HG02610 (cell line): ENCODE results near the gene E2F6.
"Not testable (repeated sequence)": the region's sequence is repeated elsewhere in the genome, so short reads cannot be mapped to it uniquely, and the experiment has no call there.

Experiments used
- ATAC-seq: cut with Tn5 transposase; IDR thresholded peaks from one replicate; pipeline ENCODE4 v1.9.1; 2021; ENCODE audit warnings: mild to moderate bottlenecking, moderate library complexity; ENCODE audit not compliant: unreplicated experiment

The E2F6 gene

DNA sequence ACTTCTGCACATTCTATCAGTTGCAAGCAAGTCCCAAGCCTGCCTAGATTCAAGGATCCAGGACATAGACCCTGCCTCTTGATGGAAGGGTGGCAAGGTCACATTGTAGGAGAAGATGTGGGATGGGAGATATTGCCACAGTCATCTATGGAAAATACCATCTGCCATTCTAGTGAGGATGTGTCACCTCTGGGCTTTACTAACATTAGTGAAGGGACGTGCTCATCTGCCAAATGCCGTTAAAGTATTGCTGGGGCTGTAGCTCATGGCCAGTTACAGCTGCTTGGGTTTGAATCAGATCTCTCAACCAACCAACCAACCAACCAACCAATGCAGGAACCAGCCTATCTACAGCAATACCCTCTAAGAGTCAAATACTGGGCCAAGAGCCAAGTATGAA is 49.0 kb downstream of the E2F6 start:
- ATAC-seq: no peak

DNA sequence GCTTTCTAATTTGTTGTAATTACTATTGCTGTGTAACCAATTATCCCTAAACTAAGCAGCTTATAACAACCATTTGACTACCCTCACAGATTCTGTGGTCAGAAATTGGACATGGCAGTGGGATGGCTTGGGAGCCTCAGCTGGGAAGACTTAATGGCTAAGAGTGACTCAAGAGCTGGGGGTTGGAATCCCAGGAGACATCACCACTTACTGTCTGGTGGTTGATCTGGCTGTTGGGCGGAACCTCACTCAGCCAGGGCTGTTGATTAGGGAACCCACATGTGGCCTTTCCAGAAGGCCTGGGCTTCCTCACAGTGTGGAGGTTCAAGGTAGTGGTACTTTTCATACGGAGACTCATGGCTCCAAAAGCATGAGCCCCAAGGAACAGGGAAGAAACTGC is 49.8 kb downstream of the E2F6 start:
- ATAC-seq: no peak

DNA sequence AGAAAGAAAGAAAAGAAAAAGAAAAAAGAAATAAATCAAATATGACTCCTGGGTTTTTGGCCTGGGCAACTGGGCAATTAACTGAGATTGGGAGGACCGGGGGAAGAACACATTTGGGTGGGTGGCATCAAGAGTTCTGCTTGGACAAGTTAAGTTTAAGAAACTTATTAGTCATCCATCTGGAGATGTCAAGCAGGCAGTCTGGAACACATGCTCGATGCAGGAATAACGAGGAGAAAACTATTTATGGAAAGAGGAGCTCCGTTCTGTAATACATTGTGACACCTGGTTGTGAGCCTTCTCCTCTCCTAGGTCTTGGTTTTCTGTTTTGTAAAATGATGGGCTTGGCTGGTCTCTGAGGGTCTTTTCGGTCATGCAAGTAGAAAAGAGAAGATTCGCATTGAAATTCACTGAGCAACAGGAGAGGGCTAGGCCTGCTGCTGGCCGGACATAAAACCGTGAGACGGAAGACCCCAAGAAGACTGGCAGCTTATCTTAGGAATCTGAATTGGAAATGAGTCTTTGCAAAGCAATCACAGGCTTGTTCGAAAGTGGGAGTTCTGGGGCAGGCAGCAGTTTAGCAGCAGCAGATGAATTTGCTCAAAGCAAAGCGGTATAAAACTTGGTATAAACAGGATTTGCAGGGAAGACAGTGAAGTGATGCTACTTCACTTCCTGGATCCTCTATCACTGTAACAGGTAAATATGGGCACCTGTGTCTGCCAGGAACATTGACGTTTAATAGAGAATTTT is 51.4 kb downstream of the E2F6 start:
- ATAC-seq: no peak

DNA sequence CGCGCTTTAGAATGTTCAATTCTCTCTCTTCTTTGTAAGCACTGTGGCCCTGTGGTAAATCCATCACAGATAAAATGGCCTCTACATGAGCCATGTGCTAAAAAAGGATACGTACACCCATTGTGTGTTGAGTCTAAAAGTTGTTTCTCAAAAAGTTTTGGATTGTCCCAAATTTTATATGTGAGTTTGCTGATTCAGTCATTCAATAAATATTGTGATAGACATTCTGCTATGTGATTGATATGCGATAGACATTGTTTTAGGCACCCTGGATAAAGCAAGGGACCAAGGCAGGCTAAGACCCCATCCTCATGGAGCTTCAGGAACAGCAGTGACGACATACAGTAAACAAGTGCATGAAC is 53.5 kb downstream of the E2F6 start:
- ATAC-seq: no peak

DNA sequence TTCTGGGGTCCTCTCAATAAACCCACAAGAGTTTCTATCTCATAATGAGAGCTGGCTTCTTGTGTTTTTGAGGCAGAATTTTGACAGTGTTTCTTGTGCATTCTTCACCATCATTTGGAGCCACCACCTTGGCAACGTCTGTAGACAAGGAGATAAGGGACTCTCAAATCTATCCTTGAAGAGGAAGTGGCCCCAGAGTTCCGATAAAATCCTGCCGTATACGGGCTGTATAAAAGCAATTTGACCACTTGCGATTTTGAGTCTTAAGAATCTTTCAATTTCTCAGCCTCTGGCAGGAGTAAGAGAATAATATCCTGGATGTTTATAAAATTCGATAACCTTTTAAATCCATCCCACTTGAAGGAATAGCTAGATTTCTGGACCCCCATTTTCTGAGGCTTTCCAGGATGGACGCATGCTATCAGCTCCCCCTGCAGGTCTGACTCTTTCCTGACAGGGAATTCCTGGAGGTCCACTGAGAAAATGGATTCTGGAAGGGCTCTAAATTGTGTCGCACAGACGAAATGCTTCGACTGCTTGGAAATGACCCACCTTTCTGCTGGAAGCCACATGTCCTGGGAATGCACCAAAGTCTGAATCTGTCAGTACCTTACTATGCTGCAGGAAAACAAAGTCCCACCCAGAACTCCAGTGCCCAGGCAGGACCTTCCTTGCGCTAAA is 54.1 kb downstream of the E2F6 start:
- ATAC-seq: no peak

DNA sequence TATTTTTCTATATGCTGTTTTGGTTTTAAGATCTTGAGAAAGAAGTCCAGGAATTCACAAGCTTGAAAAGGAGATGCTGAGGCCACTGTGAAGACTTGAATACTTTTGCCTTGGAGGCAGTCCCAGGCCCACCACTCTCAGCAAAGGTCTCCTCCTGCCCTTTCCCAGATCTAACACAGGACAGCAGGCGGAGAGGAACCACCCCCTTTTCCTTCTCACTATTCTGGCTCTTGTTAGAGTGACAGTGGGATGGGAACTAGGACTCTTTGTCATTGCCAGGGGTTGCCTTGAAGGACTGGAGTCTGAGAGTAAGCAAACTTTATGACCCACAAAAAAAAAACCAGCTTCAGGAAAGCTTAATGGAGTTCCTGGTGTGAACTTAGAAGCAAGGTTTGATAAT is 54.7 kb downstream of the E2F6 start:
- ATAC-seq: no peak

DNA sequence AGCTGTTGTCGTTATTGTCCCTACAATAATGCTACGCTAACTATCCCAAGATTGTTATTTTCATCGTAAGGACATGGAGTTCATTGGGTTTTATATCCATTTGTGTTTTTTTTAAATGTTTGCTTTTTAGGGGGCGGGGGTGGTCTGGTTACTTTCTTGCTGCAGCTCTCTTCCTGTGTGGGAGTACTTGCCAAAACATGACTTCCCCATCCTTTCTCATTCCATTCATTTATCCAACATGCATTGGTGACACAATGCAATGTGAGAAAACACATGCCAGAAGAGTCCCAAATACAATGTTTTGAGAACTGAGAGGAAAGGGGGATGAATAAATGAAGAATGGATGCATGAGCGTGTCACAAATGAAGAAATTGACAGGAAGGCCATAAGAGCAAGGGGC is 55.9 kb downstream of the E2F6 start:
- no peak for ATAC-seq

DNA sequence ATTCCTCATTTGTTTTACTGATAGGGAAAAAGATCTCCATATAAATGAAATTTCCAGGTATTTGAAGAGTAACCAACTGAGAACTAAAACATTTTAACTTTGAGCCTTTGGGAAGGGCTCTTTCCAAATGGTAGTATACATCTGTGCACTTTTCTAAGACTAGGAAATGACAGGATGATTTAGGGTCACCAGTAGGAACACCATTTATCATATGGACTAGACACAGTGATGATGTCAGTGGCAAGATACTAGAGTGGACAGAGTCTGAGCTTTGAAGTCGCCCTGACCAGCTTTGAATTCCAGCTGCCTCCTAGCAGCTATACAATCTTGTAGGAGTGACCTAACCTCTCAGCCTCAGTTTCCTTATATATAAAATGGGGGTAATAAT is 56.4 kb downstream of the E2F6 start:
- no peak for ATAC-seq

DNA sequence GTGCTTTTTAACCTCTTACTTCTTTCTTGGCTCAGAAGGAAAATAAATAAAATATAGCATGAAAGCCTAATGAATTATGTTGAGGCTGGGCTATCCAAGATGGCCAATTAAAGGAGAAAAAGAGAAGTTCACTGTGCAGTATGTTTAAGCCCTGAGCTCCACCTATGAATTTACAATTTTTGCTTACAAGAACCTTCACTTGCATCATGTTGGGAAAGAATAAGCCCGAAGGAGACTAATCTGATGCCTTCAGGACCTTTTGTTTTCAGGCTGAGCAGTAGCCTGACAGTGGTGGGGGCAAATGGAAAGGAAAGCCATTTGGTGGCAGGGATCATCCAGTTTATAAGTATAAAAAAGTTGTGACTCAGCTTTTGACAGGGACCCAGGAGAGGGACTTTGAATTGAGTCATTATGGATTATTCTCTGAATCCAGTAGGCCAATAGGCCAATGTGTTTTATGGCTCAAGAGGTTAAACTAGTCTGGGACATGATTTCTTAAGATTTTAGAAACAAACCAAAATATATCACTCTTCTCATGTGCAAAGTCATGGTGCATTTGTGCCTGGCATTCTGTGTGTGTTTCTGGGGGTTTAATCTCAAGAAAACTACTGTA is 56.9 kb downstream of the E2F6 start:
- ATAC-seq: no peak

DNA sequence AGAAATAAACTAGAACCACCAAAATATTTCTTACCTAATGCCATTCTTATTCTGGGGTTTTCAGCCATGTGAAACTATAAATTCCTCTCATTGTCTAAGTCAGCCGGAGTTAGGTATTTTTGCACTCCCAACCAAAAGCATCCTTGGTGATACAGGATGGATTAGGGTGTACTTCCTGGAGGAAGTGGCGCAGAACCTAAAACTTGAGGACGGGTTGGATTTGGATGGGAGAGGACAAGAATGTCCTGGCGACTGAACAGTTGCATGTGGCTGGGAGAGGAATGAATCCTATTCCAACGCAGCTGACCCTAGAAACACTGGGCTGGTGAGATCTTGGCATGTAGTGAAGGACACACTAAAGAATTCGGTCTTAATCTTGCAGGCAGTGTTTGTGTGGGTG is 58.5 kb downstream of the E2F6 start:
- no peak for ATAC-seq

DNA sequence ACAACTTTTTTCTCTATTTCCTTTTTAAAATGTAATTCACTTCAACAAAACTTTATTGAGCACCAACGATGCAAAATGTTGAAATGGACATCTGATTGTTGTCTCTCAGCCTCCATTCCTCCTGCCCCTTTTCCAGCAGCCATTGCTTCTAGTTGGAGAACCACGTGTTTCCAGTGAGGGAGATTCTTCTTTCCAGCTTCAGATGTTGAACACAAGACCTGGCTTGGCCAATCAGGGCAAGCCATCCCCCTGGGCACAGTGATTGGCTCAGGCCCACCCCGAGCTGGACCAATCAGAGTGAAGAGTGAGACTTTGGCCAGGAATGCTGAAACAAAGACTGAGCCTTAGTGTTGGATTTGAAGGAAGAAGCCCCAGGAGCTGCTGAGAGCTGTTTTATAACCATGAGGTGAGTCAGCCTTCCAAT is 59.0 kb downstream of the E2F6 start:
- ATAC-seq: no peak

DNA sequence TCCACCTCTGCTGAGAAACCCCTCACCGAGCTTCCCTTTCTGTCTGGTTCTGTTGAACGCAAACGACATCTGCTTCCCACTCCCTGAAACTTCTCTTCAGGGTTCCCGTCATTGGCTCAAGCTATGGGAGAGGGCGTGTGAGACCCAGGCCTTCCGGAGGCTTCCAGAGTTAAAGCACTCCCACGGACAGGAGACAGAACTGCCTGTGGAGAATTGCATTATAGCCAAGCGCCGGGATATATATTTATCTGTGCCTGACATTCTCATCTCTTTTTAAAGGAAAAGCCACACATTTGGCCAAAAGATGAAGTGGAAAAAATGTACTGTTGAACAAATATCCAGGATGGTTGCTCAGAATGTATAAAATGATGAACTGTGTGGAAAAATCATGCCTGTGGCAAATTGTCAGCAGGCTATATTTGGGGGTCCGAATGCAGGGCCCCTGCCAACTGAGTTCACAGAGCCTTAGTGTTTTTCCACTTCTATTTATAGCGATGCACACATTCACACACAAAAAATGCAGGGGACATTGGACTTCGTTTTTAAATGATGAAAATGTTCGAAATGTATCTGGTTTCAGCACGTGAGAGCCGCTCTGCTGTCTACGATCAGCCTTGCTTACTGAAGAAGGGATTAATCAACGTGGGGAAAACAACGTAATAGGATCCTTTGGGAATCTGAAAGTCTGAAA is 59.5 kb downstream of the E2F6 start:
- no peak for ATAC-seq

DNA sequence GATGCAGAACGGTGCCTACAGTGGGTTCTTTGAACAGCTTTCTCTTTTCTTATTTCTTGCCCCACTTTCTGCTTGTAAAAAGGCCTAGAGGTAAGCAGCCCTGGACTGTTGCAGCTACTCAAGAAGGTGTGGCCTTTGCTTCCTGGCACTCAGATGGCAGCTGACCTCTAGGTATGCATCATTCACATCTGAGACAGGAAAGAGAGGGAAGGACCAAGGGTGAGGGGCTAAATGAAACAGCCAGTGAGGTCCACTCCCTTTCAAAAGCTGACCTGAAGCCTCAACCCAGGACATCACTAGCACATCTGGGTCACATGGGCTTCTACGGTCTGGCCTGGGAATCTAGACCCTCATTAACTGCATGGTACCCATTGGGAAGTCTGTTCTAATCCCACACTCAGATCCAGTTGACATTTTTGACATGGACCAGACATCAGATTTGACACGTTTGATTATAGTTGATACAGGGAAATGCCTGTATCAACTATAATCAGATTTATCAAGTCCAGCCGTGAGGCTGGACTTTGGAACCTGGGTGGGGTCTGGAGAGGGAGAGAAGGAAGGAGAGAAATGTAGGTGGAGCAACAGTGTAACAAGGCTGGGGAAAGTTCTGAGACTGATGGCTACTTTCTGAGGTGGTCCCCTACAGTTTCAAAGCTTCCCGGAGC is 60.2 kb downstream of the E2F6 start:
- ATAC-seq: no peak

DNA sequence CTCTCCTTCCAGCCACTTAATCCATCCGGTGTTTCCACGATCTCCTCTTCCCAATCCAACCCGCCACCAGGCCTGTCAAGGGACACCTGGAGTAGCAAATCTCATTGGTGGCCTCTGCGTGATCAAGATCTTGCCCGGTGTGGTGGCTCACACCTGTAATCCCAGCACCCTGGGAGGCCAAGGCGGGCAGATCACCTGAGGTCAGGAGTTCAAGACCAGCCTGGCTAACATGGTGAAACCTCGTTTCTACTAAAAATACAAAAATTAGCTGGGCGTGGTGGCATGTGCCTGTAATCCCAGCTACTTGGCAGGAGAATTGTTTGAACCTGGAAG is 60.9 kb downstream of the E2F6 start:
- not testable (repeated sequence) for ATAC-seq

DNA sequence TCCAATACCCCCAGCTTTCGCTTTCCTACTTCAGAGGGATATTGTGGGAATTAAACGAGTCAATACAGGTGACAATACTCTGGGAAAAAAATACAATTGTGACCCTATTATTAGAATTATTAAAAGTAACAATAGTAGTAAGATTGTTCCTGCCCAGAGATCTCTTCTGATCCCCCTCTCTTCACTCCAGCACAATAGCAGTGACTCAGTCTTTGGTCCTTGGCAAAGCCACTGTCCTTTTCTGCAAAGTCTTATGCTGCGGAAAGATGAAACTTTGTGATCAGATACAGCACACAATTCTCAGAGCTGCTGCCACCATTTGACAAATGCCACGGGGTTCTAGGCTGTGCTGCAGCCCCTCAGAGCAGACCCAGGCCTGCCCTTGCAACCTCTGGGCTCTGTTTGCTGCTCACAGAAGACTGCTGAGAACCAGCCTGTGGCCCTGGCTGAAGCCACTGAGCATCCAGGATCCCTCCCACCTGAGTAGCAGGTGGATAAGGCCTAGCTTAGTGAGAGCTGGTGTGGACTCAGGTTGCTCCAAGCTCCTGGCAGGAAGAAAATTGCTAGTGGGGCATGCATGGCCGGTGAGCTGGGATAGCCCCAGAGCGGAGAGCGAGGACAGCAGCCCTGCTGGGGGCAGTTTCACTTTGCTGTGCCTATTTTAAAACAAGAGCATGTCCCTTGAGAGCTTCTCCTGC is 61.4 kb downstream of the E2F6 start:
- no peak for ATAC-seq

DNA sequence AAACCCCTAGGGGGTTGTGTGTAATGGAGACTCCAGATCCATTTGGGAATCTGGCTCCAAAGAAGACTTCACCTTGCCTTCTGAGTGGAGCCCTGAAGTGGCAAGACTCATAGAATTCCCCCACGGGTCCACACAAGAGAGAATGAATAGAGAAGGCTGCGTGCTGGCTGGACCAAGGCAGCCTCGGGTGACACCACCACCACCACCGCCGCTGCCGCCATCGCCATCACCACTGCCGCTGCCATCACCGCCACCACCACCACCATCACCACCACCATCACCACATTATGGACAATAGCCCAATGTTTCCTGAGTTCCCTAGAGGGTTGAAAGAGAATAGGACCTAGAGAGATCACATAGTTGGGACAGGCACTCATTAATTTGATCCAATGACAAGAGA is 63.5 kb downstream of the E2F6 start:
- ATAC-seq: no peak

DNA sequence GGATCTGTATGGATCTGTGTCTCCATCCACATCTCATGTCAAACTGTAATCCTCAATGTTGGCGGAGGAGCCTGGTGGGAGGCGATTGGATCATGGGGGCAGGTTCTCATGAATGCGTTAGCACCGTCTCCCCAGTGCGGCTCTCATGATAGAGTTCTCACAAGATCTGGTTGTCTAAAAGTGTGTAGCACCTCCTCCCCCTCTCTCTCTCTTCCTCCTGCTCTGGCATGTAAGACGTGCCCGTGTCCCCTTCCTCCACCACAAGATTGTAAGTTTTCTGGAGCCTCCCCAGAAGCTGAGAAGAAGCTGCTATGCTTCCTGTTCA is 66.6 kb downstream of the E2F6 start:
- no peak for ATAC-seq

DNA sequence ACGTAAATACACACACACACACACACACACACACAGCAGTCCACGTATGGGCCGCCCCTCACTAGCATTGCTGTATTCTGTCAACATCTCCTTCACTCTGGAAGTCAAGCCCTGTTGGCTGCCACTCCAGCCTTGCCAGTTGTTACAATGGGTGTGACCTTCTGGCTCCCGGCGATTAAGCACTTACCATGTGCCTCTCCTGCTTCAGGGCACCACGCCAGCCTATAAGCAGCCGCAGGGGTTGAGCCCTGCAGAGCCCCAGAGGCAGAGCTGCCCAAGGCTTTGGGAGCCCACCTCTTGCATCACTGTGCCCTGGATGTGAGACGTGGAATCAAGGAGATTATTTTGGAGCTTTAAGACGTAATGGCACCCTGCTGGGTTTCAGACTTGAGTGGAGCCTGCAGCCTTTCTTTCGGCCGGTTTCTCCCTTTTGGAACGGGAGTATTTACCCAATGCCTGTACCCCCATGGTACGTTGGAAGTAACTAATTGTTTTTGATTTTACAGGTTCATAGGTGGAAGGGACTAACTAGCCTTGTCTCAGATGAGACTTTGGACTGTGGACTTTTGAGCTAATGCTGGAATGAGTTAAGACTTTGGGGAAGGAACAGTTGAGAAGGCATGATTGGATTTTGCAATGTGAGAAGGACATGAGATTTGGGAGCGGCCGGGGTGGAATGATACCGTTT is 67.1 kb downstream of the E2F6 start:
- ATAC-seq: no peak

DNA sequence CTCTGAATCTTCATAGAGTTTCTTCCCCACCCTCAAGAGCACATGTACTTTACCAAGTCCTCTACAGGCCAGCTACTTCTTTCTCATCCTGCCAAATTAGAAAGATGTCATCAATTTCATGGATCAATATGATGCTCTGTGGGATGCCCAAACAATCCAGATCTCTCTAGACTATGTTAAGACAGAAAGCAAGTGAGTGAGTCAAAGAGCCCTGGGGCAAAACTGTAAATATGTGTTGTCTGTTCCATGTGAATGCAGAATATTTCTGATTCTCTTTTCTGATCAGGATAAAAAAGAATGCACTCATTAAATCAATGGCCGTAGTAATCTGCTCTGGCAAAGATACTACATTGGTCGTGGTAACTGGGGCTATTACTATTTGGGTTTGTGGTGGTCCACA is 68.4 kb downstream of the E2F6 start:
- ATAC-seq: no peak
